ENCODE measurements around the gene EPB41L4B.
"Not testable (repeated sequence)": the region's sequence is repeated elsewhere in the genome, so short reads cannot be mapped to it uniquely, and the experiment has no call there.

The EPB41L4B gene

DNA sequence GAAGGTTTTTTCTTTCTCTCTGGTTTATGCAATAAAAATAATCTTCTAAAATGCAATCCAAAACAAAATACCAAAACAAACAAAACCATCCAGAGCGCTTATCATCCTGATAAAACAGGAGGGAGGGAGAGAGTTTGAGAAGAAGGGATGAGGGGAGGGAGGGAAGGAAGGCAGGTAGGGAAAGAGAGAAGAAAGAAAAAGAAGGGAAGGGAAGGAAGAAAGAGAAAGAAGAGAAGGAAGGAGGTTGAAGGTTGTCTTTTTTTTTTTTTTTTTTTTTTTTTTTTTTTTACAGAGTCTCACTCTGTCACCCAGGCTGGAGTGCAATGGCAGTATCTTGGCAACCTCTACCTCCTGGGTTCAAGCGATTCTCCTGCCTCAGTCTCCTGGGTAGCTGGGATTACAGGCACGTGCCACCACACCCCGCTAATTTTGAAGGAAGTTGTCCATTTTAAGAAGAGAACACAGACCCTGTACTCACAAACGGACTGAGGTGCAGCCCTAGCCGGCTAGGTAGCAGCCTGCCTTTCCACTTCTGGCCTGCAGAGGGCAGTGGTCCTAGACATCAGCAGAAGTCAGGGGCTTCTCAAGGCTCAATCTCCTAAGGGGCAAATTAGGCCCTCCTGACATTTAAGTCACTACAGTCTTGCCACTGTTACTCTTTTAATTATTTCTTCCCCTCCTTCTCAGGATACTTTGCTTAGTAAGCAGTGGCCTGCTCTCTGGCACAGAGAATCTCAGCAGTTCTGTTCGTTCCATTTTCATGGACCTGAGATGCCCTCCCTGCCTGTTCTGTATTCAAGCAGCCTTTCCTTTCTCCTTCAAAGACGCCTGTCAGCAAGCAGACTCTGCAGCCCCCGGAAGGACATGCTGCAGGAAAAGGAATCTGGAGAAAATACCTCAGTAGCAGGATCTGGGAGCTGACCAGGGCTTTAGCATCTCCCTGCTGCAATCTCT lies 76.4 kb downstream of the EPB41L4B start:
- Mint-ChIP-seq H3K27me3 (peaks cover 21% of the 10 kb centered on the region), H3K9me3 (no peaks in the 10 kb centered on the region), H3K36me3 (ENCODE audit: low read depth) (no peaks in the 10 kb centered on the region), H3K4me1 (peaks cover 1% of the 10 kb centered on the region), H3K27ac (no peak overlapping the region), H3K4me3 (no peak overlapping the region)
- peak; percentile 71 for DNase-seq
- peak; percentile 79 for ATAC-seq

DNA sequence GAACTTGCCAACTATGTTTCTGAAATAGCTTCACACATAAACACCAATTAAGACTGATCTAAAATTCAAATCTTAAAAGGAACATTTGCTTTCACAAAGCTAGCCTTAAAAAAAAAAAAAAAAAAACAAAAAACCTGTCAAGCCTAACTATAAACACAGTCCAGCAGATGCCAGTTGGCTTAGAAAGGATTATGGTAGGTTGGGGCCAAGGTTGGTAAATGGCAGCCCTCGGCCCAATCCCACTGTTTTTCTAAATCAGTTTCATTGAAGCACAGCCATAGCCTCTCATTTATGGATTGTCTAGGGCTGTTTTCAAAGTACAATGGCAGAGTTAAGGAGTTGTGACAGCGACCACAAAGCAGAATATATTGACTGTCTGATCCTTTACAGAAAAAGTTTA lies 78.1 kb downstream of the EPB41L4B start:
- H3K4me1 Mint-ChIP-seq, result peaks cover 1% of the 10 kb centered on the region
- DNase-seq, result no peak
- H3K4me3 Mint-ChIP-seq, result no peak overlapping the region
- H3K27me3 Mint-ChIP-seq, result peaks cover 23% of the 10 kb centered on the region
- H3K27ac Mint-ChIP-seq, result no peak overlapping the region
- H3K9me3 Mint-ChIP-seq, result no peaks in the 10 kb centered on the region
- no peaks in the 10 kb centered on the region for H3K36me3 Mint-ChIP-seq (ENCODE audit: low read depth)
- ATAC-seq, result no peak

DNA sequence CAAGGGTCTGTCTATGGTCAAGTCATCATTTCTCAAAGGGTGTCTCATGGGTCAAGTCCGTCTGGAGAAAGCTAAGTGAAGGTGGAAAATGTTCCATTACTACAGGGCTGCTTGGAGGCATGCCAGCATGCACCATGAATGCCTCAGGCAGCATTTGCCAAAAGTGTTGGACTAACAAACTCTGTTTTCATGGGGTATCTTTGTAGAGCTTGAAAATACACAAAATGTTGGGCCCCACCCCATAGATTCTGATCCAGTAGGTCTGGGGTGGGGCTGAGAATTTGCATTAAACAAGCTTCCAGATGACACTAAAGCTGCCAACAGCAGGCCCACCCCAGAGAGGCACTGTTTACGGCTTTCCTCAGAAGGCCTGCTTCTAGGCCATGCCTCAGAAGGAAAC lies 78.8 kb downstream of the EPB41L4B start:
- DNase-seq, result no peak
- Mint-ChIP-seq H3K27ac (no peak overlapping the region), H3K4me3 (no peak overlapping the region), H3K27me3 (peaks cover 30% of the 10 kb centered on the region), H3K4me1 (peaks cover 1% of the 10 kb centered on the region), H3K9me3 (no peaks in the 10 kb centered on the region), H3K36me3 (ENCODE audit: low read depth) (no peaks in the 10 kb centered on the region)
- ATAC-seq, result no peak

DNA sequence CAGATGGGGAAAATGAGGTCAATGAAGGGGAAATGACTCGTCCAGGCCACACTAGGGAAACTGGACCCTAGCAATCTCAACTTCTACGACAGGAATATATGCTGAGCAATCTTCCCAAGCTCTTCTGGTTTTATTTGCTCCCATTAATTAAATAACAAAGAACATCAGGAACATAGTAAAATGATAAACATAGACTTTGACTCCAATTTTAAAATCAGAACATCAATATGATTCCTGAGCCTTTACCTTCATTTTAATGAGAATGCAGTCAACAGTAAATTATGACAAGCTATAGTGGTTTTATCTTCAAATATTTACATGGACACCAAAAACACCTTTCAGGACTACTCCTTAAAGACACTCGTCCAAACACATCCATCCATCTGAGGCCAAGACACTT lies 79.7 kb downstream of the EPB41L4B start:
- peaks cover 37% of the 10 kb centered on the region for H3K27me3 Mint-ChIP-seq
- peaks cover 1% of the 10 kb centered on the region for H3K4me1 Mint-ChIP-seq
- H3K27ac Mint-ChIP-seq, result no peak overlapping the region
- H3K4me3 Mint-ChIP-seq, result no peak overlapping the region
- ATAC-seq, result no peak
- no peaks in the 10 kb centered on the region for H3K9me3 Mint-ChIP-seq
- no peaks in the 10 kb centered on the region for H3K36me3 Mint-ChIP-seq (ENCODE audit: low read depth)
- no peak for DNase-seq

DNA sequence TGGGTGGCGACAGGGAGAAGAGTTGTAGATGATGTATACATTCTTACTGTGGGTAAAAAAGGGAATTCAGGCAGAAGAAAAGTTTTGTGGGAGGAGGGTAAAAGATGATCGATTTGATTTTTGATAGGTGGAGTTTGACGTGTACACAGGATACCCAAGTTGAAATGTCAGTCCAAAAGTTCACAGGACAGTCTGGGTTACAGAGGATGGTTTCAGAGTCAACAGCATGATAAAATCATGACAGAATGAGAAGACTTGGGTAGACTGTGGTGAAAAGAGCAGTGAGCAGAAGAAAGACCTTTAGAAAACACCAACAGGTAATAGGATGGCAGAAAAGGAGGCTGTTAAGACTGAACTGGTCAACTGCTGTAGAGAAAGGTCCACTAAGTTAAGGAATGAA lies 81.6 kb downstream of the EPB41L4B start:
- DNase-seq, result no peak
- H3K36me3 Mint-ChIP-seq (ENCODE audit: low read depth), result no peaks in the 10 kb centered on the region
- no peaks in the 10 kb centered on the region for H3K9me3 Mint-ChIP-seq
- H3K27me3 Mint-ChIP-seq, result peaks cover 28% of the 10 kb centered on the region
- H3K4me3 Mint-ChIP-seq, result no peak overlapping the region
- peaks cover 1% of the 10 kb centered on the region for H3K4me1 Mint-ChIP-seq
- no peak overlapping the region for H3K27ac Mint-ChIP-seq
- ATAC-seq, result no peak

DNA sequence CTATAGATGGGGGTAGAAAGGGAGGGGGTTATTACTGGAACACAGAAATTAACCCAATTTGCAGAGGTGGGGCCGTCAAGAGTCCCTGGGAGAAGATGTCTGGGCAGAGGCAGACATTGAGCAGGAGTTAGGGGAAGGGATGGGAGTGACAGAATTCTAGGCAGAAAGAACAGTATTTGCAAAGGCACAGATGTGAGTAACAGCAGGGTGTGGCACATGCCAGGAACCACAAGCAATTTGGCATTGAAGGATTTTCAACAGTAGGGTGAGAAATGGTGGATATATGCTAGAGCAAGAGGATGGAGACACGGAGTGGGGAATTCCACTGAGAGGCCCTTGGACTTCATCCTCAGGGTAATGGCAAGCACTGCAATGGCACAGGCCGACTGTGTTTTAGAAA lies 82.2 kb downstream of the EPB41L4B start:
- Mint-ChIP-seq H3K4me3 (no peak overlapping the region), H3K27me3 (peaks cover 22% of the 10 kb centered on the region), H3K36me3 (ENCODE audit: low read depth) (no peaks in the 10 kb centered on the region), H3K9me3 (no peaks in the 10 kb centered on the region), H3K4me1 (no peaks in the 10 kb centered on the region), H3K27ac (no peak overlapping the region)
- ATAC-seq (no peak), DNase-seq (no peak)

DNA sequence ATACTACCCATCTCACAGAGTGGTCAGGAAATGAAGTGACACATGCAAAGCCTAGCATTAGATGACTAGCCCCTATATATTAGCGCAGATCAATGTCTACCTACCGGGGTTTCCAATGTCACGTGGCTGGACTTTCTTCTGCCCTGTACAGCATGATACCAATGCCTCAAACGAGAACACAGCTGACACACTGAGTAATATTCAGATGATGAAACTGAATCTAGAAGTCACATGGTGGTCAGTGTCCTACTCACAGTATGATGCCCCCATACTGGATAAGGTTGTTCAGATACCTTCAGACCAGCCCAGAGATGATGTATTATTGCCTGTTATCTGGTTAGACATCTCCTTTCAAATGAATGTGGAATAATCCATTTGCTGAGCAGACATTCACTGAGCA lies 82.7 kb downstream of the EPB41L4B start:
- H3K27me3 Mint-ChIP-seq, result peaks cover 19% of the 10 kb centered on the region
- no peaks in the 10 kb centered on the region for H3K9me3 Mint-ChIP-seq
- DNase-seq, result no peak
- H3K4me1 Mint-ChIP-seq, result no peaks in the 10 kb centered on the region
- no peaks in the 10 kb centered on the region for H3K36me3 Mint-ChIP-seq (ENCODE audit: low read depth)
- no peak for ATAC-seq
- no peak overlapping the region for H3K4me3 Mint-ChIP-seq
- H3K27ac Mint-ChIP-seq, result no peak overlapping the region

DNA sequence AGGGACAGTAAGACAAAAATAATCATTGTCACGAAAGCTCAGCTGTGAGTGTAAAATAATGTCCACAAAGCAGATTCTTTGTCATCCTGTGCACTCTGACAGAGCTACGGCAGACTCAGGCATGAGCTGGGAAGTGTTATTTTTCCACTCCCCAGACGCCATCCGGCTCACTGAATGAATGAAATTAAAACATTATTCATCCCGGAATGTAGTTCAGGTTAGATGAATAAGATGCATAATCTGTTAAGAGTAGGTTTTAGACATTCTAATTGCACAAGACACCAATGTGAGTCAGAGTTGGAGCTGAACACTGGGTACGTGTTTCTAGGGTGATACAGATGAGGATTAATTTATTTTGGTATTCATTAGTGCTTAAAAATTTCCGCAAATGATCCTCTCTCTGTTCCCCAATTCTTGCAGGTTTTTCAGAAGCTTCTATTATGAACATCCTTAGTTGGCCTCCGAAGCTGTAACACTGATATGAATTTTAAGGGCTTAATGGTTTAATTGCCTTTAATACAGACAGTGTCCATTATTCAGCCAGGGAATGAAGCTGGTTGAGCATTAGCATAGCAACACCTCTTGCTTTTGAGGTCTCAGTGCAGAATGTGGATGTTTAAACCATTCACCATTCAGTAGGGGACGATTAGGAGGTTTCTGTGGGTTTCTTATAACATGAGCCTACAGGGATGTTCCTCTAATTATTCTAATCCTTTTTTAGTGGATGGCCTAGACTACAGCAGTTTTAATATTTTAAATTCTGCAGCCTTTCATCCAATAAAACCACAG lies 88.2 kb downstream of the EPB41L4B start:
- DNase-seq, result no peak
- Mint-ChIP-seq H3K4me1 (no peaks in the 10 kb centered on the region), H3K36me3 (ENCODE audit: low read depth) (no peaks in the 10 kb centered on the region), H3K27ac (no peak overlapping the region), H3K4me3 (no peak overlapping the region), H3K9me3 (no peaks in the 10 kb centered on the region), H3K27me3 (peaks cover 27% of the 10 kb centered on the region)
- no peak for ATAC-seq

DNA sequence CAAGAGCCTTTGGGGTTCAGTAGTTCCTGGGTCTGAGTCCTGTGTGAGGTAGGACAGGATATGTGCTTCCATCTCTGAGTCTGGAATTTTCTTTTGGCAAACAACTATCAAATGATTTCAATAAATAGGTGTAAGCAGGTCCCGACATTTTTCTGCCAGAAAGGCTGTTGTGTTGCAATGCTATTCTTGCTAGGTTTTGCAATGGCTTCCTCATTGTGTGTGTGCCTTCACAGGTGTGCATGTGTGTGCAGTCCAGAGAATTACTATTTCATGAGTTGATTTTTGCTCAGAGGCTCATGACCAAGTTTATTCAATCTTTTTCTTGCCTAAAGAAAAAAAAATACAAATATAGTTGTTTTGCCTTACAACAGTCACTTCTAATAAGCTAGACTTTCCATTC lies 89.3 kb downstream of the EPB41L4B start:
- H3K27me3 Mint-ChIP-seq, result peaks cover 21% of the 10 kb centered on the region
- H3K36me3 Mint-ChIP-seq (ENCODE audit: low read depth), result no peaks in the 10 kb centered on the region
- H3K4me1 Mint-ChIP-seq, result no peaks in the 10 kb centered on the region
- DNase-seq, result no peak
- H3K27ac Mint-ChIP-seq, result no peak overlapping the region
- no peaks in the 10 kb centered on the region for H3K9me3 Mint-ChIP-seq
- no peak for ATAC-seq
- H3K4me3 Mint-ChIP-seq, result no peak overlapping the region

DNA sequence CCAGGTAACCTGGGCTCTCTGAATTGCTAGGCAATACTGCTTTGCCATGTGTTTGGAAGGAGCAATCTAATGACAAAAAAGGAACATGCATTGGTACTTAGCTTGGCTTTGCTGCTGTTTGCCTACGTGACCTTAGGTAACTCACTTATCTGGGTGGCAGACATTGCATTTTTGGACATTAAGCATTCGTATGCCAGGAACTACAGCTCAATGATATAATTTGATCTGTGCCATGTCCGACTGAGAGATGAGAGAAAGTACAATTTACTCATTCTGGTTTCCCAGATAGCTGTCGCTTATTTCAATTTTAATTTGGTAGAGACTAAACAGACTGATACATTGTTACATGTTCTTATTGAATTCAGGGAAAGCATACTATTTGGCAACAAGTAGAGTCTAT lies 90.6 kb downstream of the EPB41L4B start:
- no peak for ATAC-seq
- Mint-ChIP-seq H3K36me3 (ENCODE audit: low read depth) (no peaks in the 10 kb centered on the region), H3K27me3 (peaks cover 18% of the 10 kb centered on the region), H3K4me1 (no peaks in the 10 kb centered on the region), H3K27ac (no peak overlapping the region), H3K4me3 (no peak overlapping the region), H3K9me3 (no peaks in the 10 kb centered on the region)
- DNase-seq, result no peak

DNA sequence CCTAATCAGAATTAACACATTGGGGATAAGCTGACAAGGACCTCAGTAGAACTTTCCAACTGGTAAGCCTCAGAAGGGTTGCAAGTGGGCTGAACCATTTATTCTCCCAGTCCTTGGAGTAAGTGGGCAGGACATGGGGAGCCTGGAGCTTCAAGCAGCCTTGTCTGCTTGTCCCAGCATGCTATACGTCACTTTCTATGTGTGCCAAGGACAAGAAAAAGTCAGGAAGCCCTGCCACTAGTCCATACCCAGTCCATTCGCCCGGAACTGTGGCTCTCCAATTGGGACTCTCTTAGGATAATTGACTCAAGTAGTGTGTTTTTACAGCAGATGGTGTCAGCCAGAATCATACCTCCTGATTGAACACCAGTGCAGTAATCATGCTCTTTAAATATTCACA lies 91.2 kb downstream of the EPB41L4B start:
- Mint-ChIP-seq H3K4me3 (no peak overlapping the region), H3K9me3 (no peaks in the 10 kb centered on the region), H3K36me3 (ENCODE audit: low read depth) (no peaks in the 10 kb centered on the region), H3K27me3 (peaks cover 16% of the 10 kb centered on the region), H3K27ac (no peak overlapping the region), H3K4me1 (no peaks in the 10 kb centered on the region)
- DNase-seq (no peak), ATAC-seq (no peak)

DNA sequence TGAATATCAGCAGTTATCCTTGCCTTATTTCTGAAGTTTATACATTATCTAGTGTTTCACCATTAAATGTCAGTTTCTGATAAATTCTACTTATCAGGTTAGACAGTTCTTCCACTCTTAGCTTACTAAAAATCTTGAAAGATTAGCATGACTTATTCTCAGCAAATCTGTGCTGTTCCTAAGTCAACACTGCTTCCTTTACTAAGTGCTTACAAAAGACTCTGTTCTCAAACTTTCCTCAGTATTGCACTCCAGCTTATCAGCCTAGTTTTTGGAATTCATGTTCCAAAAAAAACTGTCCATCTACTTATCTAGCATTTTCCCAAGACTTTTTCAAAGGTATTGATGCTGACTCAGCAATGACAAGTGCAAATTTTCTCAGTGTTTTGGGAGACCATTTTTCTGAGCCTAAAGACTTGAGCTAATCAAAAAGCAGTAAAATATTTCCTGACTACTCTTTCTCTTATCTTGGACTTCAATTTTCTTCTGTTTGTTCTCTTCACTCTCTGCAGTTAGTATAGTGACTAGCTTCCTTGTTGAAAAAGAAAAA lies 92.7 kb downstream of the EPB41L4B start:
- Mint-ChIP-seq H3K4me1 (no peaks in the 10 kb centered on the region), H3K9me3 (no peaks in the 10 kb centered on the region), H3K36me3 (ENCODE audit: low read depth) (no peaks in the 10 kb centered on the region), H3K27me3 (peaks cover 16% of the 10 kb centered on the region), H3K4me3 (no peak overlapping the region), H3K27ac (no peak overlapping the region)
- ATAC-seq (no peak), DNase-seq (no peak)

DNA sequence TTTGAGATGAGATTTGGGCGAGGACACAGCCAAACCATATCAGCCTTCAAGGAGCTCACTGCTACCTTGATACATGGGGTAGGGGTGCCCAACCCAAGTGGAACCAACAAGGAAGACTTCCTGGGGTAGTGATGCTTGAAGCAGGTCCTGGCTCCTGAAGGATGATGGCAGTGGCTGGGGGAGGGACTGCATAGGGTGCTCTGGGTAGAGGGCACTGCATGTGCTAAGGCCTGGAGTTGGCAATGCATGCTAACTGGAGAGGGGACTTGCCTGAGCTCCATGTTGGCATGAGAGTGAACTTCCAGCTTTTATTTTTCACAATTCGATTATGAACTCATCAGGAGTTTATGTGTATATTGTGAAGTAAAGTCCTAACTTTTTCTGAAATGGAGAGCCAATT lies 95.2 kb downstream of the EPB41L4B start:
- Mint-ChIP-seq H3K4me3 (no peak overlapping the region), H3K27ac (no peak overlapping the region), H3K36me3 (ENCODE audit: low read depth) (no peaks in the 10 kb centered on the region), H3K27me3 (peaks cover 7% of the 10 kb centered on the region), H3K9me3 (no peaks in the 10 kb centered on the region), H3K4me1 (no peaks in the 10 kb centered on the region)
- DNase-seq, result no peak
- ATAC-seq, result no peak

DNA sequence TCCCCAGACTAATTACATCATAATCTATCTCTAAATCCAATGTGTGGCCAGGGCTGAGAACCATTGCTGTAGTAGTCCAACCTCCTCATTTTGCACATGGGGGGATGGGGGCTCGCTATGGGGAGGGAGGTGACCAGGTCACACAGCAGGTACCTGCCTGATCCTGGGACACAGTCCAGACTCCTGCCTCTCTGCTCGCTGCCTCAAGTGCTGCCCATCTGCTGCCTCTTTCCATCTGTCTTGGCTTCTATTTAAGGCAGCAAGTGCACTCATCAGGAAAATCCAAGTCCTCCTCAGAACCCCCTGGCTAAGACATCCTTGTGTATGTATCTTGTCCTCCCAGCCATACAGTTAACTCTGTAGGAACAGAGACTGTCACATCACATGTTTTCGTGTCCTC lies 96.1 kb downstream of the EPB41L4B start:
- peaks cover 7% of the 10 kb centered on the region for H3K27me3 Mint-ChIP-seq
- H3K27ac Mint-ChIP-seq, result no peak overlapping the region
- no peaks in the 10 kb centered on the region for H3K9me3 Mint-ChIP-seq
- no peaks in the 10 kb centered on the region for H3K4me1 Mint-ChIP-seq
- no peaks in the 10 kb centered on the region for H3K36me3 Mint-ChIP-seq (ENCODE audit: low read depth)
- H3K4me3 Mint-ChIP-seq, result no peak overlapping the region
- ATAC-seq (no peak), DNase-seq (no peak)

DNA sequence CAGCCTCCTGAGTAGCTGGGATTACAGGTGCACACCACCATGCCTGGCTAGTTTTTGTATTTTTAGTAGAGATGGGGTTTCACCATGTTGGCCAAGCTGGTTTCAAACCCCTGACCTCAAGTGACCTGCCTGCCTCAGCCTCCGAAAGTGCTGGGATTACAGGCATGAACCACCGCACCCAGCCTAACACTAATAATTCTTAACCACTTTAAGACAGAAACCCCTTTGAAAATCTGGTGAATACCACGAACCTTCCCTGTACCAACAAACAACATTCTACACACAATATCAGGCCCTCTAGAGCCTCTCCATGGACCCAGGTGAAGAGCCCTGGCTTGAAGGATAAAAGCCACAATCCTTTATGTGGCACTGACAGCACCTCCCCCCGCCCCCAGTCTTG lies 102.6 kb downstream of the EPB41L4B start:
- H3K4me3 Mint-ChIP-seq; H3K4me1 Mint-ChIP-seq; H3K27ac Mint-ChIP-seq; H3K36me3 Mint-ChIP-seq (ENCODE audit: low read depth); H3K9me3 Mint-ChIP-seq; ATAC-seq; DNase-seq: not testable (repeated sequence)
- H3K27me3 Mint-ChIP-seq, result peaks cover 14% of the 10 kb centered on the region
